Renal cortex interstitium (tissue), 11 donors: ENCODE results near the gene TP73. TPM values are rescaled to one million over a fixed set of nuclear protein-coding genes. Genes with fewer than 3 reads are reported as not detected.
"Not testable (repeated sequence)": the region's sequence is repeated elsewhere in the genome, so short reads cannot be mapped to it uniquely, and the experiment has no call there.

ENCODE experiments used
- DNase-seq, 11 donors: peaks; one replicate each; pipeline ENCODE4 v3.0.0-alpha.2; 2013; ENCODE audit warnings: low read depth in 9 of 11, low spot score in 4 of 11; ENCODE audit errors: extremely low read depth in 1 of 11
- polyA plus RNA-seq, 3 donors: library from polyadenylated mRNA; unstranded; fragments of 120-200 nt; gene quantifications; one replicate each; pipeline ENCODE4 v1.2.1, GENCODE V29; 2013; ENCODE audit not compliant: insufficient read length in 3 of 3

TP73 gene
- polyA plus RNA-seq, 3 donors = 0.37 to 0.73 (median 0.73) TPM

DNA sequence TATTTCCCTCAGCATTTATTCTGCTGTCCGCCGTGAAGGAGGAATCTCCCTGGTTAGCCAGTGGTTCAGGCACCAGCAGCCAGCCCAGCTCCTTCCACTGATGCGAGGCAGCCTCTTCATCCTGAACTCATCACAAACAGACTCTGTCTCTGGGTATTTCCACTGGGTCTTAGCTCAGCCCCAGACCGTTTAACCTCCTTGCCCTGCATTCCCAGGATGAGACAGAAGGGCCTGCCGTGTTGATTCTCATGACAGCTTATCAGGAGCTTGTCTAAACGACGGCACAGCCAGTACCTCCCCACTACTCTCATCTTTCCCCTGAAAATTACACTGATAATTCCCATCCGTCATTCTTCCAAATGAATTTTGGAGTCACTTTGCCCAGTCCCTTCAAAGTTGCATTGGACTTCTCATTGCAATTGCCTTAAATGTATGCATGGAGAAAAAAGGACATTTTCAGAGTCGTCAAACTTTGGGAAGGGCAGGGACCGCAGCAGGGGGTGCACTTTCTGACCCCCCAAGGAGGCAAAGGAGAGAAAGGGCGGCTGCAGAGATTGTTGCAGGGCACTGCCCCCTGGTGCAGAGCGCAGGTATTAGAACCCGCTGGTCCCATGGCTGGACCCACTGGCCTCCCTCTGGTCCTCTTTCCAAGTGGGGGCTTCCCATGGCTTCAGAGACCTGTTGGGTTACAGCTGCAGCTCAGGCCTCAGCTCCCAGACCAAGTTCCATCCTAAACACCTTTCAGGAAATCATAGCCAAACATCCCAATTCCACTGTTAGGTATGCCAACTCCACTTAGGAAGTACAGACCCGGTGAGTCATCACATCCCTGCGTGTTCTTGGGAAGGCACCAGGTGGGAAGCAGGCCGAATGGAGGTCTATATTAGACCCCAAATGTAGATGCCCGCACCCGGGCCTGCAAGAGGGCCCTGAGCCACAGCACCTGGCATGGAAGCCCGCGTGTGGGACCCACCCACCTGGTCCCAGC is 37.3 kb upstream of the TP73 start:
- no peak for DNase-seq

DNA sequence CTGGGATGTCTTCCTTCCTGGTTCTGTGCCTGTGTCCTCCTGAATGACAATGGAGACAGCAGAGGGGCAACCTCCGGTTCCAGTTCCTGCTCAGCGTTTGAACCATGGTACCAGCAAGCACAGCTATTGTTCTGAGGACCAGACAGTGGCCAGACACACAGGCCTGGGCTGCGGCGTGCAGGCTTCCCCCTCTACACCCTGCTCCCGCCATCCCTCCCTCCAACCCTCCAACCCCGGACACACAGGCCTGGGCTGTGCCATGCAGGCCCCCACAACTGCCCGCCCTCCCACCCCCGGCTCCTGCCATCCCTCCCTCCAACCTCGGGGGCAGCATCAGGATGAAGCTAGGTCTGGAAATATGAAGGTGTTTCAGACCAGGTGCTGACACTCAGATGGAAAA is 35.5 kb upstream of the TP73 start:
- no peak for DNase-seq

DNA sequence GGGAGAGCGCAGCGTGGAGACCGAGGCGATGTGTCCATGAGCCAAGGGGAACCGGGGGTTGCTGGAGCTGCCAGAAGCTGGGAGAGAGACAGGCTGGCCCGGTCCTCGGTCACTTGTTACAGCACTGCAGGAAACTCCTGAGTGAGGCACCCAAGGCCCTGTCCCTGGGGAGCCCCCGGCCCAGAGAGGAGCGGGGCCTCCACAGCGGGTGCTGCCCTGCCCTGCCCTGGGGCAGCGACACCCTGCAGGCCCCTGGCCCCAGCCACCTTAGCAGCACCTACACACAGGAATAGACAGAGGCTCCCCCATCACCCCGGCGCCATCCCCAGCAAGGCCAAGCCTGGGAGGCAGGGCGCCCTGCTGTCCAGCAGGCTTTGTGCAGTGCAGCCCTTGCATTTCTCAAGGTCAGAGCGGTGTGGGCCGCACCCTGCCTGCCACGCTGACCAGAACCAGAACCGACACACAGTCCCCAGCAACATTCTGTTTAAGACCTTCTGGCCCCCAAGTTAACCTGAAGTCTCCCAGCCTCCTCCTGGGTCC is 34.4 kb upstream of the TP73 start:
- no peak for DNase-seq

DNA sequence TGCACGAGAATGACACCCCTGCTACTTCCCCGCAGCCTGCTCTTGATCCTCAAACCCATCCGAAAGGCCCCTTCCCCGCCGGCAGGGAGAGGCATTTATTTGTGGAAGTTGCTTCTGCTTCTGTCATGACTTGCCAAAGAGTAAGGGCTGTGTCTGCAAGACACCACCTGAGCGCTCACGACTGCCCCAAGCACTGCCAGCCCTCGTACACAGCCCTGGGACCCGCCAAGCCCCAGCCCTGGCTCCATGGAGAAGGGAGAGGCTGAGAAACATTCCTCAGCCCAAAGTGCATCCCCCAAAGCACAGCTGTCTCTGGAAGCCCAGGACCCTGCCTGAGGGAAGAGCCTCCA is 33.8 kb upstream of the TP73 start:
- no peak for DNase-seq

DNA sequence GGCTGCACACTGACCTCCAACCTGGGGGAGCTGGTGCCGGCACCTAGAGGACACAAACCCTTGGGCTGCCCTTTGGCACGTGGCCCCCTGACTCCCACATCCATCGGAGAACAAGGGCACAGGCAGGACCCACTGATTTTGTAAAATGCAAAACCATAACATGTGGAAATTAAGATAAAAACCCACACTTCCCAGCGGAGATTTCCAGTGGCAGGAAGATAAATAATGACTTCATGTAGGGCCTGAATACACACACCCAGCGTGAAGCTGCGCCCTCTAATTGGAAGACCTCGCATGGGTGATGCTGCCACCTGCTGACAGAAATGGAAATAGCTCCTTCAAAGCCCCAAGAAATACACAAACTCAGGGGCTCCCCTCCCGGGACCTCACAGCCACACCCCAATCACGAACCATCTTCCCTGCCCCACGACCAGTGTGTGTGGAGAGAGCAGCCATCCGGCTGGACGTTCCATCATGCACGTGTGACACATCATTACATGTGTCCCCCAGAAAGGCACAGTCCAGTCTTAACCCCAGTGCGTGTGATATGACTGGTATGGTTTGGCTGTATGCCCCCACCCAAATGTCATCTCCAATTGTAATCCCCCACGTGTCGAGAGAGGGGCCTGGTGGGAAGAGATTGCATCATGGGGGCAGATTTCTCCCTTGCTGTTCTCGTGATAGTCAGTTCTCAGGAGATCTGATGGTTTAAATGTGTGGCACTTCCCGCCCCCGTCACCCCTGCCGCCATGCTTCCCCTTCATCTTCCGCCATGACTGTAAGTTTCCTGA is 33.2 kb upstream of the TP73 start:
- DNase-seq = peak in 1 of 11 donors; percentile 66

DNA sequence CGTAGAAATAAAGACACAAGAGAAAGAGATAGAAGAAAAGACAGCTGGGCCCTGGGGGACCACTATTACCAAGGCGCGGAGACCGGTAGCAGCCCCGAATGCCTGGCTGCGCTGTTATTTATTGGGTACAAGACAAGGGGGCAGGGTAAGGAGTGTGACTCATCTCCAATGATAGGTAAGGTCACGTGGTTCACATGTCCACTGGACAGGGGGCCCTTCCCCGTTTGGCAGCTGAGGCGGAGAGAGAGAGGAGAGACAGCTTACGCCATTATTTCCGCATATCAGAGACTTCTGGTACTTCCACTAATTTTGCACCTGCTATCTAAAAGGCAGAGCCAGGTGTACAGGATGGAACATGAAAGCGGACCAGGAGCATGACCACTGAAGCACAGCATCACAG is 31.6 kb upstream of the TP73 start:
- DNase-seq = no peak

DNA sequence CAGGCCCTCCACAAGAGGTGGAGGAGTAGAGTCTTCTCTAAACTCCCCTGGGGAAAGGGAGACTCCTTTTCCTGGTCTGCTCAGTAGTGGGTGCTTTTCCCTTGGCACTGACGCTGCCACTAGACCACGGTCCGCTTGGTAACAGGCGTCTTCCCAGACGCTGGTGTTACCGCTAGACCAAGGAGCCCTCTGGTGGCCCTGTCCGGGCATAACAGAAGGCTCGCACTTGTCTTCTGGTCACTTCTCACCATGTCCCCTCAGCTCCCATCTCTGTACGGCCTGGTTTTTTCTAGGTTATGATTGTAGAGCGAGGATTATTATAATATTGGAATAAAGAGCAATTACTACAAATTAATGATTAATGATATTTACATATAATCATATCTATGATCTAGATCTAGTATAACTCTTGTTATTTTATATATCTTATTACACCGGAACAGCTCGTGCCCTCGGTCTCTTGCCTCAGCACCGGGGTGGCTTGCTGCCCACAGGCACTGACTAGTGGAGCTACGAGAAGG is 31.1 kb upstream of the TP73 start:
- DNase-seq = not testable (repeated sequence)

DNA sequence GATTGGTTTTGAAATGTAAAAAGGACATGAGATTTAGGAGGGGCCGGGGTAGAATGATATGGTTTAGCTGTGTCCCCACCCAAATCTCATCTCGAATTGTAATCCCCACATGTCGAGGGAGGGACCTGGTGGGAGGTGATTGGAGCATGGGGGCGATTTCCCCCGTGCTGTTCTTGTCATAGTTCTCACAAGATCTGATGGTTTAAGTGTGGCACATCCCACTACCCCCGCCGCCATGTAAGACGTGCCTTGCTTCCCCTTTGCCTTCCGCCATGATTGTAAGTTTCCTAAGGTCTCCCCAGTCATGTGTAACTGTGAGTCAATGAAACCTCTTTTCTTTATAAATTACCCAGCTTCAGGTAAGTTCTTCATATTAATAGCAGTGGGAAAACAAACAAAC is 30.2 kb upstream of the TP73 start:
- not testable (repeated sequence) for DNase-seq

DNA sequence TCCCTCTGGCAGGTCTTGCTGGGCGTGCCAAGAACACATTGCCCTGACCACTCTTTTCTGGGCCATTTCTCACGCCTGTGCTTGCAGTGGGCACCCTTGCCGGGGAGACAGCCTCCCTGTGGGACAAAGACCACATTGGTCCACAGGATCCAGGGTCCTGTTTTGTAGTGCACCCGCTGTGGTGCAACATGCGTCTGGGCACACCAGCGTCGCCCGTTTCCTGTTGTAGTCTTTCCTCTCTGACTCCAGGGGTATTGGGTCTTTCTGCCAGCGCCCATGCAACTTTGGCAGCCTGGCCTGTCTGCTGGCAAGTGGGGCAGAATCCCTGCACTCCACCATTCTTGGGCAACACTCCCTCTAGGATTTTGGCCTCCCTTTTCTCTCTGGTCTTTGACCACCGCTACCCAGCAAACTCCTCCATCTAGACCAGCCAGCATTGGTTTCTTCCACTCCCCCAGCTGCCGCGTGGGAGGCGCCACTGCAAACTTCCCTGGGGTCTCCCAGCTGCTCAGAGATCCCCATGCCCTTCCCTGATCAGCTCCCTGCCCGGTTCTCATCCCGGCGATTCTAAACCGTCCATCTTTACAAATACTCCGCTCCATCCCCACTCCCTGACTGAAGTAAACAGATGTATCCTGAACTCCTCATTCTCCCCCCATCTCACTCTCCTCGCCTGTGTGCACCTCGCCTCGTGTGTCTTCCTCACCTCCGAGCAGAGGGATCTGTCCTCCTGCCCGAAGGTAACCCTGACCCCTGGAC is 28.7 kb upstream of the TP73 start:
- DNase-seq = no peak

DNA sequence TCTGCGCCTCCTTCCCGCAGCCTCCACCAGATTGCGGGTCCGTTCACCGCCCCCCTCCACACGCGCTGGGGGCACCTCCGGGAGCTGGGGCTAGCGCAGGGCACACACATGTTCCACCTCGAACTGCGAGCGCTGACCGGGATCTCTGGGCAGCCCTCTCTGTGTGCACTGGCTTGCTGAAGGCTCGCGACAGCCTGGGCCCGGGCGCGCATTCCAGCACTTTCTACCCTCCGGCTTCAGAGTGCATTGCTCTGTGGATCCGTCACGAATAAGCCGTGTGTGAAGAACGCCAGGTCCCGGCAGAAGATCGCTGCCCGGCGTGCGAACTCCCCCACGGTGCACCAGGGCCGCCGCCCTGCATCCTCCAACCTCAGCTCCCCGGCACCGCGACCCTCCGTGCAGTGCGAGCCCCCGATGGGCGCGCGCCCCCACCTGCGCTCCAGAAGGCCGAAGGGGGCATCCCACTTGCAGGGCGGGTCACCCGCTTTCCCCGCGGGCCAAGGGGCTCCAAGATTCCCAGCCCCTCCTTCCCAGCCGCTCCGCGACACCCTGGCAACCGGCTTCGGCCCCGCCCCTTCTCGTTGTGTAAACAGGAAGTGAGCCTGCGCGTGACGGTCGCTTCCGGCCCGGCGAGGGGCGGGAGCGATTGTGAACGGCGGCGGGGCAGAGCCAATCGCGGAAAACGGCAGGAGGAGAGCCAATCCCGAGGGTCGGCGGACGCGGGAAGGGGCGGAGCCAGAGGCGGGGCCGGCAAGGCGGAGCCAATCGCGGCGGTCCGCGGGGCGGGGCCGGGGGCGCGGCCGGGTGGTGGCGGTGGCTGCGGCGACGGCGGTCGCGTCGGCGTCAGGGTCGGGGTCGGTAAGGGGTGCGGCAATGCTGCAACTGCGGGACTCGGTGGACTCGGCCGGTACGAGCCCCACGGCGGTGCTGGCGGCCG is 27.8 kb upstream of the TP73 start, which contains the start of gene TPRG1L:
TPRG1L (plus strand) TSS at position 816 of the 937 bp plus-strand sequence; CDS start at position 874, 58 bp downstream.
- DNase-seq = peak; percentile 90 to 97 (median 95)

DNA sequence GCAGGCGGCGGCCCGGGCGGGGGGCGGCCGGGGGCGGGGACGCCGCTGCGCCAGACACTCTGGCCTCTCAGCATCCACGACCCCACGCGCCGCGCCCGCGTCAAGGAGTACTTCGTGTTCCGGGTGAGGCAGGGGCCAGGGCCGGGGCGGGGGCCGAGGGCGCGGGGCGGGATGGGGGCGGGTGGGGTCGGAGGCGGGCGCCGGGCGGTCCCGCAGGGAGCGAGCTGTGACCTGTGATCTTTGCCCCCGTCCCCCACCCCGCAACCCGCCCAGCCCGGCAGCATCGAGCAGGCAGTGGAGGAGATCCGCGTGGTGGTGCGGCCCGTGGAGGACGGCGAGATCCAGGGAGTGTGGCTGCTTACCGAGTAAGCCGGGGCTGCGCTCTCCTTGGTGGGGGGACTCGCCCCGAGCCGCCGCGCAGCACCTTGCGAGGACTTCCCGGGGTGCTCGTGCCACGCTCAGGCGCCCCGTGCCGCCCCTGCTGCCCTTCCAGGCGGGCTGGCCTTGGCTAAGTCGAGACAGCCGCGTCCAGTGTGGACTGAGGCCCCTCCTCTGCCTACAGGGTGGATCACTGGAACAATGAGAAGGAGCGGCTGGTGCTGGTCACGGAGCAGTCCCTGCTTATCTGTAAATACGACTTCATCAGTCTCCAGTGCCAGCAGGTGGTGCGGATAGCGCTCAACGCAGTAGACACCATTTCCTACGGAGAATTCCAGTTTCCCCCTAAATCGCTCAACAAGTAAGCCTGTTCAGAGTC is 27.0 kb upstream of the TP73 start:
- no peak for DNase-seq

DNA sequence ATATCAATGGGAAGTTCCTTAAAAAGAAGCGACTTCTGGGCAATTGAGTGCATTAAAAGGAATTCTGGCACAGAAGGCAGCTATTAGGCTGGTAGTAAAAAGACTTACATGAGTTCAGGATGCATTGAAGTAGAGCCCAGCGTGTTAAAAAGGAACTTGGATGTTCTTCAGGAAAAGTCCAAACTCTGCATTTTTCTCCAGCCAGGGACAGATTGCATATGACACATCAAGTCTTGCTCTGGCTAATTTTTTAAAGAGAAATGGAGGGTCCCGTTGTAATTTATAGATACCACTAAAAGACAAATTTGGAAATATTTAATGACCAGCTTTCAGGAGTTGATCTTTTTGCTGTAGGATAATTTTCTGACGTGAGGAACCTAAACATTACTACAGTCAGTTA is 26.3 kb upstream of the TP73 start:
- no peak for DNase-seq

DNA sequence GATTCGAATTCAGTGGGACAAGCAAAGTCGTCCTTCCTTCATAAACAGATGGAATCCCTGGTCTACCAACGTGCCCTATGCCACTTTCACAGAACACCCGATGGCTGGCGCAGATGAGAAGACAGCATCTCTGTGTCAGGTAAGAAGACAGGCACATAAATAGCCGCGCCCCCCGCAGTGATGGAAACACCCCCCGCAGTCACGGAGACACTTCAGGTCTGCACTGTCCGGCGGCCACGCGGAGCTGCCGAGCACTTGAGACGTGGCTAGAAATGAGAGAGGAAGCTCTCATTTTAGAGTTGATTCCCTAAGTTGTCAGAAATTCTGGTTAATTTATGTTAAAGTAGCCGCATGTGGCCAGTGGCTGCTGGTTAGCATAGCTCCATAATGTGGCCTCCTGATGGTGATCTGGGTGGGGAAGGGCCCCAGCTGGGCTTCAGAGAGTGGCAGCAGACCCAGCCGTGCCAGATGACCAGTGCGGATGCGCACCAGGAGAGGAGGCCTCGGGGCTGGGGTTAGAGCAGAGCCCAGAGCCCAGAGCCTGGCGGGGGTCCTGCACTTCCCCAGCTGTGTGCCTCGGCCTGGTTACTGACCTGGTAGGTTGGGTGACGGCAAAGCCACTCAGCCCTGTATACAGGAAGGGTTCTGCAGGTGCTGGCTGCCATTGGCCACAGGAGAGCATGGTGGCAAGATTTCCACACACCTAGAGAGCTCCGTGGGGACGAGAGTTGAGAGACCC is 24.6 kb upstream of the TP73 start:
- no peak for DNase-seq

DNA sequence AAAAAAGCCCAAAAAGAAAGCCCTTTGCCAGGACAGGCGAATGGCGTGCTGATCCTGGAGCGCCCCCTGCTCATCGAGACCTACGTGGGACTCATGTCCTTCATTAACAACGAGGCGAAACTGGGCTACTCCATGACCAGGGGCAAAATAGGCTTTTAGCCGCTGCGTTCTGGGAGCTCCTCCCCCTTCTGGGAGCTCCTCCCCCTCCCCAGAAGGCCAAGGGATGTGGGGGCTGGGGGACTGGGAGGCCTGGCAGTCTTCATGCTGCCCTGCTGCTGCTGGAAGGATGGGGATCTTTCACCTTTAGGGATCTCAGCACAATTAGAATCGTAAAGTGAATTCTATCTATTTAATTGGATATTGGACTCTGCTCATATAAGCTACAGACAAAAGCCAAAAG is 23.9 kb upstream of the TP73 start:
- DNase-seq = no peak

DNA sequence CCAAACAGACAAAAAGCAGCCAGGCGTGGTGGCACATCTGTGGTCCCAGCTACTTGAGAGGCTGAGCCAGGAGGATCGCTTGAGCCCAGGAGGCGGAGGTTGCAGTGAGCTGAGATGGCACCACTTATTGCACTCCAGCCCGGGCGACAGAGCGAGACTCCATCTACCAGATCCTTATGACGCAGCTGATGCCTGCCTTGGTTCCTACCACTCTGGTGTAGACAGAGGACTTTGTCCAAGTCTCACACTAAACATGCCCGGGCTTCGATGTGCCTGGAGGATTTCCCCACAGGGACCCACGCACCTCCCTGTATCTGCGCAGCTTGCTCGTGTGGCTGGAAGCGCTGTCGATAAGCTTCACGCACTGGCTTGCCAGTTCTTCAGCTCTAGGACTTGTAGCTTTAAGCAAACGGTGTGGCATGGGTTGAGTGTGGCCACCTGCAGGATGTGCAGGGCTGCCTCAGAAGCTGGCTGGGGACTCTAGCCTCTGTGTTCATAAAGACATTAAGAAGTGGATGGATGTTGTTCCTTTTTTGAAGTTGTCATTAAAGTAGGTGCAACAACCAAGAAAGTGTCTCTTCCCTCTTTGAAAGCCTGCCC is 22.7 kb upstream of the TP73 start:
- no peak for DNase-seq

DNA sequence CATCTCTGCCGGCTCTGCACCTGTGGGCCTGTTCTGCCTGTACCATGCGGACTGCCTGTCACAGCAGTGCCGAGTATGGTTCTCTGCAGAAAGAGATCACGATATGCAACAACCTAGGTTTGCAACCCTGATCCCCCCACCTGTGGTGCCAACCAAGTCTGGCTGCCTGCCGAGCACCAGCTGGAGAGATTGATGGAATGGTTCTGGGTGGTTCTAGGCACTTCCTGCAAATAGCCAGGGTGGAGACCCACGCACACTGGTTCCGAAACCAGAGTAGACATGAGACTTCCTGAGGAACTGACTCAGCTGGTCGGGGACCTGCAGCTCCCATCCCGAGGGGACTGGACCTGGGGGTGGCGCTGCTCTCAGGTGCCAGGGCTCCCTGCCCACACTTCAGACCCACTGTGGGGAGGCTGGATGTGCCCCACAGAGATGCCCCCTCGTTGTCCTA is 22.1 kb upstream of the TP73 start:
- no peak for DNase-seq
